HG03565 (cell line): ENCODE measurements around the gene GMIP.
A peak's percentile ranks its signal among the peaks of the same experiment; 100 is the strongest.

ENCODE experiments used
- ATAC-seq: cut with Tn5 transposase; IDR thresholded peaks from one replicate; pipeline ENCODE4 v1.9.1; 2021; ENCODE audit warnings: mild to moderate bottlenecking, moderate library complexity; ENCODE audit not compliant: unreplicated experiment

GMIP gene

GRCh38 chr19:19637186-19637522, 6.3 kb downstream of the GMIP start:
- ATAC-seq, result no peak

- no peak for ATAC-seq
Observed at GRCh38 chr19:19636573-19637185, 6.8 kb downstream of the GMIP start.

- no peak for ATAC-seq
Observed at GRCh38 chr19:19635313-19635702, 8.1 kb downstream of the GMIP start.

- ATAC-seq, result no peak
Observed at GRCh38 chr19:19634516-19635312, 8.7 kb downstream of the GMIP start.

GRCh38 chr19:19633711-19634515, 9.5 kb downstream of the GMIP start:
- no peak for ATAC-seq

GRCh38 chr19:19632661-19633060, 10.8 kb downstream of the GMIP start:
- ATAC-seq, result no peak

GRCh38 chr19:19631346-19631745, 12.1 kb downstream of the GMIP start:
- ATAC-seq, result no peak

- ATAC-seq, result no peak
Observed at GRCh38 chr19:19630426-19630825, 13.0 kb downstream of the GMIP start.

- ATAC-seq, result no peak
Observed at GRCh38 chr19:19630062-19630414, 13.4 kb downstream of the GMIP start.

- no peak for ATAC-seq
Observed at GRCh38 chr19:19628501-19629134, 14.8 kb downstream of the GMIP start.

GRCh38 chr19:19627621-19628500, 15.6 kb downstream of the GMIP start, which contains the start of gene LPAR2:
Gene LPAR2, minus strand, starts transcription at chr19:19628220. Its CDS starts 945 bp downstream, at chr19:19627275.
- no peak for ATAC-seq

- no peak for ATAC-seq
Observed at GRCh38 chr19:19626516-19627472, 16.7 kb downstream of the GMIP start.

- no peak for ATAC-seq
Observed at GRCh38 chr19:19624032-19624570, 19.4 kb downstream of the GMIP start.

GRCh38 chr19:19623383-19623782, 20.1 kb downstream of the GMIP start:
- ATAC-seq, result no peak

- no peak for ATAC-seq
Observed at GRCh38 chr19:19619849-19620210, 23.6 kb downstream of the GMIP start.

GRCh38 chr19:19619181-19619848, 24.1 kb downstream of the GMIP start:
- ATAC-seq, result no peak

GRCh38 chr19:19618219-19619051, 25.0 kb downstream of the GMIP start, which contains the start of gene PBX4:
Gene PBX4, minus strand, starts transcription at chr19:19618687. Its CDS starts 58 bp downstream, at chr19:19618629.
- peak; percentile 91 for ATAC-seq
